Measurements from ENCODE around the gene DGKZ.

Gene DGKZ

GRCh38 chr11:46391186-46391577 lies 43.9 kb downstream of the DGKZ start:
- peaks cover 27% of the 10 kb centered on the region for H3K27me3 ChIP-seq (ENCODE audit: control insufficient read depth, insufficient read depth, low read length)
- H3K4me1 ChIP-seq (ENCODE audit: control insufficient read depth, insufficient read depth, low read length): no peaks in the 10 kb centered on the region
- H3K27ac ChIP-seq (ENCODE audit: low read depth, low read length): no peak overlapping the region
- no peaks in the 10 kb centered on the region for H3K36me3 ChIP-seq (ENCODE audit: control insufficient read depth, insufficient read depth, low read length)
- H3K9ac ChIP-seq (ENCODE audit: low read length): no peak overlapping the region
- no peak overlapping the region for H3K4me3 ChIP-seq (ENCODE audit: low read length)

- Histone ChIP-seq H3K4me1 (ENCODE audit: control insufficient read depth, insufficient read depth, low read length) (no peaks in the 10 kb centered on the region), H3K36me3 (ENCODE audit: control insufficient read depth, insufficient read depth, low read length) (no peaks in the 10 kb centered on the region), H3K4me3 (ENCODE audit: low read length) (peak within 1 kb of the TSS; percentile 44), H3K9ac (ENCODE audit: low read length) (no peak within 1 kb of the TSS), H3K27ac (ENCODE audit: low read depth, low read length) (no peak within 1 kb of the TSS), H3K27me3 (ENCODE audit: control insufficient read depth, insufficient read depth, low read length) (peaks cover 24% of the 10 kb centered on the region)
Observed at GRCh38 chr11:46391578-46392420, 44.5 kb downstream of the DGKZ start, which contains the start of gene CHRM4. Gene CHRM4, minus strand, starts transcription at chr11:46391776. Its CDS starts 5,219 bp downstream, at chr11:46386557.

GRCh38 chr11:46392421-46393230 lies 45.4 kb downstream of the DGKZ start:
- Histone ChIP-seq H3K36me3 (ENCODE audit: control insufficient read depth, insufficient read depth, low read length) (peaks cover 4% of the 10 kb centered on the region), H3K27ac (ENCODE audit: low read depth, low read length) (no peak overlapping the region), H3K27me3 (ENCODE audit: control insufficient read depth, insufficient read depth, low read length) (peaks cover 20% of the 10 kb centered on the region), H3K9ac (ENCODE audit: low read length) (no peak overlapping the region), H3K4me3 (ENCODE audit: low read length) (peak overlapping the region; percentile 44), H3K4me1 (ENCODE audit: control insufficient read depth, insufficient read depth, low read length) (no peaks in the 10 kb centered on the region)

- Histone ChIP-seq H3K4me3 (ENCODE audit: low read length) (no peak overlapping the region), H3K9ac (ENCODE audit: low read length) (no peak overlapping the region), H3K27me3 (ENCODE audit: control insufficient read depth, insufficient read depth, low read length) (peaks cover 20% of the 10 kb centered on the region), H3K36me3 (ENCODE audit: control insufficient read depth, insufficient read depth, low read length) (peaks cover 8% of the 10 kb centered on the region), H3K4me1 (ENCODE audit: control insufficient read depth, insufficient read depth, low read length) (no peaks in the 10 kb centered on the region), H3K27ac (ENCODE audit: low read depth, low read length) (no peak overlapping the region)
Observed at GRCh38 chr11:46393231-46393616, 46.0 kb downstream of the DGKZ start.

GRCh38 chr11:46393759-46394158 lies 46.5 kb downstream of the DGKZ start:
- H3K27me3 ChIP-seq (ENCODE audit: control insufficient read depth, insufficient read depth, low read length): peaks cover 20% of the 10 kb centered on the region

GRCh38 chr11:46397526-46397925 lies 50.3 kb downstream of the DGKZ start:
- Histone ChIP-seq H3K36me3 (ENCODE audit: control insufficient read depth, insufficient read depth, low read length) (peaks cover 16% of the 10 kb centered on the region), H3K9ac (ENCODE audit: low read length) (no peak overlapping the region), H3K27me3 (ENCODE audit: control insufficient read depth, insufficient read depth, low read length) (no peaks in the 10 kb centered on the region), H3K4me3 (ENCODE audit: low read length) (no peak overlapping the region), H3K4me1 (ENCODE audit: control insufficient read depth, insufficient read depth, low read length) (no peaks in the 10 kb centered on the region), H3K27ac (ENCODE audit: low read depth, low read length) (no peak overlapping the region)

More at GRCh38 chr11:46393759-46394158, 46.5 kb downstream of the DGKZ start:
- Histone ChIP-seq H3K4me3 (ENCODE audit: low read length) (no peak overlapping the region), H3K36me3 (ENCODE audit: control insufficient read depth, insufficient read depth, low read length) (peaks cover 8% of the 10 kb centered on the region), H3K9ac (ENCODE audit: low read length) (no peak overlapping the region), H3K4me1 (ENCODE audit: control insufficient read depth, insufficient read depth, low read length) (no peaks in the 10 kb centered on the region), H3K27ac (ENCODE audit: low read depth, low read length) (no peak overlapping the region)

GRCh38 chr11:46402957-46403902 lies 56.0 kb downstream of the DGKZ start:
- H3K4me1 ChIP-seq (ENCODE audit: control insufficient read depth, insufficient read depth, low read length): no peaks in the 10 kb centered on the region
- H3K27me3 ChIP-seq (ENCODE audit: control insufficient read depth, insufficient read depth, low read length): no peaks in the 10 kb centered on the region
- no peak overlapping the region for H3K27ac ChIP-seq (ENCODE audit: low read depth, low read length)
- H3K36me3 ChIP-seq (ENCODE audit: control insufficient read depth, insufficient read depth, low read length): peaks cover 19% of the 10 kb centered on the region
- H3K9ac ChIP-seq (ENCODE audit: low read length): no peak overlapping the region
- H3K4me3 ChIP-seq (ENCODE audit: low read length): no peak overlapping the region

- H3K9ac ChIP-seq (ENCODE audit: low read length): no peak overlapping the region
- no peaks in the 10 kb centered on the region for H3K4me1 ChIP-seq (ENCODE audit: control insufficient read depth, insufficient read depth, low read length)
- H3K4me3 ChIP-seq (ENCODE audit: low read length): no peak overlapping the region
- H3K36me3 ChIP-seq (ENCODE audit: control insufficient read depth, insufficient read depth, low read length): peaks cover 25% of the 10 kb centered on the region
- H3K27ac ChIP-seq (ENCODE audit: low read depth, low read length): no peak overlapping the region
- H3K27me3 ChIP-seq (ENCODE audit: control insufficient read depth, insufficient read depth, low read length): no peaks in the 10 kb centered on the region
Observed at GRCh38 chr11:46404476-46405017, 57.3 kb downstream of the DGKZ start.

GRCh38 chr11:46407635-46408034 lies 60.4 kb downstream of the DGKZ start:
- H3K9ac ChIP-seq (ENCODE audit: low read length): no peak overlapping the region
- no peaks in the 10 kb centered on the region for H3K27me3 ChIP-seq (ENCODE audit: control insufficient read depth, insufficient read depth, low read length)
- H3K4me1 ChIP-seq (ENCODE audit: control insufficient read depth, insufficient read depth, low read length): no peaks in the 10 kb centered on the region
- no peak overlapping the region for H3K27ac ChIP-seq (ENCODE audit: low read depth, low read length)
- no peak overlapping the region for H3K4me3 ChIP-seq (ENCODE audit: low read length)
- peaks cover 27% of the 10 kb centered on the region for H3K36me3 ChIP-seq (ENCODE audit: control insufficient read depth, insufficient read depth, low read length)

GRCh38 chr11:46408407-46408986 lies 61.2 kb downstream of the DGKZ start:
- Histone ChIP-seq H3K4me1 (ENCODE audit: control insufficient read depth, insufficient read depth, low read length) (no peaks in the 10 kb centered on the region), H3K9ac (ENCODE audit: low read length) (no peak overlapping the region), H3K27me3 (ENCODE audit: control insufficient read depth, insufficient read depth, low read length) (no peaks in the 10 kb centered on the region), H3K36me3 (ENCODE audit: control insufficient read depth, insufficient read depth, low read length) (peaks cover 30% of the 10 kb centered on the region), H3K4me3 (ENCODE audit: low read length) (no peak overlapping the region), H3K27ac (ENCODE audit: low read depth, low read length) (no peak overlapping the region)

GRCh38 chr11:46410021-46410420 lies 62.8 kb downstream of the DGKZ start:
- Histone ChIP-seq H3K36me3 (ENCODE audit: control insufficient read depth, insufficient read depth, low read length) (peaks cover 29% of the 10 kb centered on the region), H3K27me3 (ENCODE audit: control insufficient read depth, insufficient read depth, low read length) (no peaks in the 10 kb centered on the region), H3K9ac (ENCODE audit: low read length) (no peak overlapping the region), H3K4me3 (ENCODE audit: low read length) (no peak overlapping the region), H3K4me1 (ENCODE audit: control insufficient read depth, insufficient read depth, low read length) (no peaks in the 10 kb centered on the region), H3K27ac (ENCODE audit: low read depth, low read length) (no peak overlapping the region)
